Cardiac fibroblast (primary cell): ENCODE measurements around the gene SLC17A5.
"Not testable (repeated sequence)": the region's sequence is repeated elsewhere in the genome, so short reads cannot be mapped to it uniquely, and the experiment has no call there.

Experiments used
- DNase-seq, 2 donors: peaks; one replicate each; pipeline versions ENCODE4 v3.0.0 to v3.0.0-alpha.2; 2010; ENCODE audit warnings: low read depth in 2 of 2
- H3K4me3 ChIP-seq, 2 donors: replicated peaks in 1 of 2; 1 replicate in 1 of 2; 2 replicates in 1 of 2; pipeline ENCODE4 v1.5.1; 2011; ENCODE audit warnings: low read depth in 2 of 2, low read length in 2 of 2, mild to moderate bottlenecking in 2 of 2, moderate library complexity in 1 of 2
- CTCF ChIP-seq: IDR thresholded peaks from one replicate; pipeline ENCODE4 v1.5.1; 2011; ENCODE audit warnings: low read depth, mild to moderate bottlenecking, low read length, inconsistent platforms

SLC17A5 gene

GRCh38 chr6:73637404-73637803, 16.4 kb downstream of the SLC17A5 start:
- no peak overlapping the region for H3K4me3 ChIP-seq
- TF ChIP-seq CTCF: no peak
- no peak for DNase-seq

DNA sequence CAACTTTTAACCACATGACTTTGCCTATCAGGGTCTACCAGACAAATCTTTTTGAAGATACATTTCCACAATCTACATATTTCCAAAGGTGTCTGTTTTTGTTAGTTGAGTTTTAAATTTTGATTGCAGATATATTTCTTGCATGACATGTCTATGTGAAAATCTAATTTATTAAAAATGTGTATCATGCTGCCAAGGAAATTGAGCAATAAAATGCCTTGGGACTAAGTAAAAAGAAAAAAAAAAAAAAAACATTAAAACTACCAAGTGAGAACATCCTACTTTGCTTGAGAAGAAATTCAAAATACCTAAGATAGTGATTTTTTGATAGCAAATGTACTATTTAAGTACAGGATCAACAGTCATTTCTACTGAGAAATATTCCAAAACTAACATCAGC, 17.7 kb downstream of the SLC17A5 start:
- DNase-seq: peak in 1 of 2 donors; percentile 35
- no peak for TF ChIP-seq CTCF
- no peak overlapping the region for H3K4me3 ChIP-seq

GRCh38 chr6:73632346-73632745, 21.4 kb downstream of the SLC17A5 start:
- TF ChIP-seq CTCF: no peak
- no peak overlapping the region for H3K4me3 ChIP-seq
- no peak for DNase-seq

DNA sequence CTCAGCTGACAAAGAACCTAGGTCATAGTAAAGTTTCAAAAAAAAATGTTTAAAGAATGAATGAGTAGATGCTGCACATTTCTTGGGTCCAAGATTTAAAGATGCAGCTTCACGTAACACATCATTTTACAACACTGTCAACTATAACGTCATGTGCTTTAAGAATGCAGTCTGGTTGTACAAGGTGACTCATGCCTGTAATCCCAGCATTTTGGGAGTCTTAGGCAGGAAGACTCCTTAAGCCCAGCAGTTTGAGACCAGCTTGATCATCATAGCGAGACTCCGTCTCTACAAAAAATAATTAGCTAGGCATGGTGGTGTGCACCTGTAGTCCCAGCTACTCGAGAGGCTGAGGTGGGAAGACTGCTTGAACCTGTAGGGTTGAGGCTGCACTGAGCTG, 21.9 kb downstream of the SLC17A5 start:
- TF ChIP-seq CTCF: no peak
- DNase-seq: peak; percentile 24 to 26
- H3K4me3 ChIP-seq: no peak overlapping the region

DNA sequence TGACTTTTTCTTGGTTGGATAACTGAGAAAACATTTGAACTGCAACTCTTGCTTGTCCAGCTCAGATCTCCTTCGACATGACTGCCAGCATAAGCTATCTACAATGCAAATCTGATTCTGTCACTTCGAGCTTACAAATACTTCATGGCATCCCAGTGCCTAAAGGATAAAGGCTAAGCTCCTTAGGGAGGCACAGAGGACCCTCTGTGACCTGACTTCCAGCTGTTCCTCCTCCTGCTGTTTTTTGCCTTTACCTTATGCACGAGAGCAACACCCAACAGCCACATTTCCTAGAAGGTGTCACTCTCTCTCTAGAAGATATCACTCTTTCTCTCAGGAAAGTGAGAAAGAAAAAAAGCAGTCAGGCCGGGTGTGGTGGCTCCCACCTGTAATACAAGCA, 23.4 kb downstream of the SLC17A5 start:
- TF ChIP-seq CTCF: no peak
- DNase-seq: no peak
- H3K4me3 ChIP-seq: no peak overlapping the region

- no peak for DNase-seq
- no peak overlapping the region for H3K4me3 ChIP-seq
- no peak for TF ChIP-seq CTCF
Observed at GRCh38 chr6:73624896-73625295, 28.9 kb downstream of the SLC17A5 start.

- H3K4me3 ChIP-seq, DNase-seq: not testable (repeated sequence)
Observed at GRCh38 chr6:73623480-73623879, 30.3 kb downstream of the SLC17A5 start.

GRCh38 chr6:73618082-73618481, 35.7 kb downstream of the SLC17A5 start:
- DNase-seq, H3K4me3 ChIP-seq: not testable (repeated sequence)
